Activated effector memory CD4-positive, alpha-beta T cell treated with anti-CD3 and anti-CD28 coated beads, Interleukin-2, amount 50 U/mL, for 16 hours (primary cell): ENCODE data around the gene ZNF862.

Experiments used
- DNase-seq: peaks from one replicate; pipeline ENCODE4 v3.0.0-alpha.2; 2020

The ZNF862 gene

DNA sequence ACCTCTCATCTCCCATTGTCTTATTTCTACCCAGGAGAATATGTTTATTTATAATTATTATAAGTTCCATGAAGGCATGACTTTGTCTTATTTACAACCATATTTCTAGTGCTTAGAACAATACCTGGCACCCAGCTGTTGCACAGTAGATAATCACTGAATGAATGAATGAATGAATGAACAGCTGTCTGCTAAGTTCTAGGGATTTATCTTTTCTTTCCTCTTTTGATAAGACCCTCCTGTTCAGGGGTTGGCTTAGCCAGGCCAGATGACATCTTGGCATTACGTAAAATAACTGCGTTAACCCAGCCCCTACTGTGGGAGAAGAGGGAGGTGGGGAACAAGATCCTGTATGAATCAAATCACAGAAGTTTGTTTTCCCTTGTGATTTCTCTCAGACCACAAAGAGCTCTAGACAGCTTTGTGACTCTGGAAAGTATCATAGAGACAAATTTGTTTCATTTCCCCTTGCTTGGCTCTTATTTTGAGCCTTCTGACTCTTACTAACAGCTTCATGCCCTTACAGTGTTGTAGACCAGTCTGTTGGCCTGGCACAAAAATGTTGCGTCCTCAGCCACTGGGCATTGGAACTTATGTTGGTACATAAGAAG, 8.4 kb downstream of the ZNF862 start:
- DNase-seq, result no peak

GRCh38 chr7:149849174-149849573, 11.0 kb downstream of the ZNF862 start:
- DNase-seq, result no peak

GRCh38 chr7:149850007-149850594, 11.9 kb downstream of the ZNF862 start:
- no peak for DNase-seq

- DNase-seq, result no peak
These were observed 12.5 kb downstream of the ZNF862 start for GRCh38 chr7:149850716-149851115.

GRCh38 chr7:149851449-149851848, 13.3 kb downstream of the ZNF862 start:
- no peak for DNase-seq

DNA sequence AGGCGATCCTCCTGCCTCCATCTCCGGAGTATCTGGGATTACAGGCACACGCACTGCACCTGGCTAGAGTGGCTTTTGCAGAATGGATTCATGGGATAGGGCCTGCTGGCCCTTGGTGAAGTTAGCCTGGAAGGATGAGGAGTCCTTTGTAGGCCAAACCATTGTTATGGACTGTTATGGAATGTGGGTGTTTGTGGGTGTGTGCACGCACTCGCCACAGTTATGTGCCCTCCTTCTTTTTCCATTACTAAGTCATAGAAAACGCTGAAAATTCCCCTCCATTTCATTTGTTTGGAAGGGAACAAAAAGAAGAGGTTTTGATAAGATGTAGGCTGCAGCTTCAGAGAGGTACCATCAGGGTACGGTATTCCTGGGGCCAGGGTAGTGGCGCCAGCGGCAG, 15.0 kb downstream of the ZNF862 start:
- no peak for DNase-seq

- peak; percentile 74 for DNase-seq
These were observed 16.6 kb downstream of the ZNF862 start for GRCh38 chr7:149854611-149855360.

GRCh38 chr7:149855361-149856305, 17.5 kb downstream of the ZNF862 start:
- no peak for DNase-seq

GRCh38 chr7:149856583-149856982, 18.4 kb downstream of the ZNF862 start:
- peak; percentile 62 for DNase-seq

GRCh38 chr7:149859369-149859768, 21.2 kb downstream of the ZNF862 start:
- DNase-seq, result no peak

DNA sequence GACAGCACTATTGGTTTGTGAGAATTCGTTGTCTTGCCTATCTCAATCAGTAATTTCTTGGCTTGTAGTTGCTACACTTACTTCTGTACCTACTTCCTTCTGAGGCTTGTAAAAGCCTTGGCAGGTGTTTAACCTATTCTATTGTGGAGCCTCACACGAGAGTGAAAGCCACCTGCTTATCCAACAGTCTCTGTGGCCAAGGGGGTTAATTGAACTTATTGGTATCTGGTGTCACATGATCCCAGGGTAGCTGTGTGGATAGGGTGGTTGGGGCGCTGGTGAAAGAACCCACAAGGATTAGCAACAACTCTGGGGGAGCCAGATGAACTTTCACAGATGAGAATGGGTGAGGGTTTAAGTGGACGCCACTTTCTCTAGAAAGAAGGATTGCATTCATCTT, 21.7 kb downstream of the ZNF862 start:
- DNase-seq, result no peak

GRCh38 chr7:149860821-149861727, 22.9 kb downstream of the ZNF862 start:
- peak; percentile 66 for DNase-seq

- DNase-seq, result no peak
These were observed 23.5 kb downstream of the ZNF862 start for GRCh38 chr7:149861728-149862045.

- peak; percentile 58 for DNase-seq
These were observed 24.0 kb downstream of the ZNF862 start for GRCh38 chr7:149862156-149862555.

DNA sequence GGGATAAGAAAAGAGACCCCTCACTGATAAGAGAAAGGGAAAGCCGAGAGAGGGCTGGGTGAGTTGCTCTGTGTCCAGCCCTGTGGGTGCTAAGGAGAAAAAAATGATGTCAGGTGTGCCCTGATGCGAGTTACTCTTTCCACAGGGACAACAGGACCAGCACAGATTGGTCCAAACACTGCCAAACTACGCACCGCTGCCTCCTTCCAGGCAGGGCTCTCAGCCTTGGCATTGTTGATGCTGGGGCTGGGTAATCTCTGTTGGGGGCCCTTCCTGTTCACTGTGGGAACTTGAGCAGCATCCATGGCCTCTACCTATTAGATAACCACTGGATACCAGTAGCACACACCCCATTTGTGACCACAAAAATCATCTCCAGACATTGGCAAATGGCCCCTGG, 25.3 kb downstream of the ZNF862 start:
- DNase-seq, result no peak

DNA sequence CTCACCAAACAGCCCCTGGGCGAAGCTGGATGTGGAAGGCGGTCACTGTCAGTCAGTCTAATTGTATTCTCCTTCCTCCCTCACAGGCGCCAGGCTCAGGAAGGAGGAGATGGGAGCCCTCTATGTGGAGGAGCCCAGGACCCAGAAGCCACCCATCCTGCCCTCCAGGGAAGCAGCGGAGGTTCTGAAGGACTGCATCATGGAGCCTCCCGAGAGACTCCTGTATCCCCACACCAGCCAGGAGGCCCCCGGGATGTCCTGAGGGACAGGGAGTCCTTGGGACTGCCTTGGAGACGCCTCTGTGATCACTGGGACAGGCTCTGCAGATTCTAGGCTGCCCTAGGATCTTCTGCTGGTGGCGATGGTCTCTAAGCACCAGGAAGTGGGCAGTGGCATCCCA, 25.8 kb downstream of the ZNF862 start:
- no peak for DNase-seq

DNA sequence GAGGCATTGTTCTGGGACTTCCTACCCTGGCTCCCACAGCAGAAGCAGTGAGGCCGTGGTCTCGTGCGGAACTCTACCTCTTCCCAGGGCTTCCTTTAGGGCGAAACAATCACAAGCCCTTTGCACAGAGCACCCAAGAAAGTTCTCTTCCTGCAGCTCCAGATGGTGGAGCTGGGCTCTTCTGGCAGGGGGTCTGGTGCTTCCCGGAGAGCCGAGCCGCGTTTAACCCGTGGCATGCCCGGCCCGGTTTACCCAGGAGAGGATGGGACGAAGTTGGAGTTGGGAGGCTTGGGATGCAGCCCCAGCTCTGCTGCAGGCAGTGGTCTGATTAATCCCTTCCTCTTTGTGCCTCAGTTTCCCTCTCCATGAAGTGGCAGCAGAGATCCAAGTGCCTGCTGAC, 26.6 kb downstream of the ZNF862 start:
- no peak for DNase-seq

DNA sequence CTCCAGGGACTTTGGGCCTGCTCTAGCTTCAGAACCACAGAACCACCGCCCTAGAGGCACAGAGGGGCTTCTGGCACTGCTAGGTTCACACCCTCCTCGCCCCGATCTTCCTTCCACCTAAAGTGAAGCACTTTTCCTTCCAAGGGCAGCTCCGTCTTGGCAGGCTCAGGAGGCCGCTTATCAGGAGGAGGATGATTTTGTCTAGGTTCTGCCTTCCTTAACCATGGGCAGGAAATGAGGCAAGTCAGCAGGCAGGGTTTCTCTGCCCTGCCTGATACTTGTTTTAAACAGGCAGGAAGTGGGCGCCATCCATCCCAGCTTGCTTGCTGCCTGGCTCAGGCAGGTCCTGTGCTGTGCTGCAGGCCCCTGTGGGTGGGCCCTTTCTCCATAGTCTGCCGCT, 27.3 kb downstream of the ZNF862 start:
- peak; percentile 82 for DNase-seq

- no peak for DNase-seq
These were observed 28.1 kb downstream of the ZNF862 start for GRCh38 chr7:149866139-149866778.

GRCh38 chr7:149866779-149867447, 28.7 kb downstream of the ZNF862 start:
- DNase-seq, result no peak
